CD14-positive monocyte (primary cell): ENCODE measurements around the gene EXOSC10. TPM values are rescaled to one million over a fixed set of nuclear protein-coding genes. Genes with fewer than 3 reads are reported as not detected.

ENCODE experiments used
- DNase-seq, 3 donors: peaks; one replicate each; pipeline ENCODE4 v3.0.0-alpha.2; 2011 to 2022
- H2AFZ ChIP-seq: 2 replicates; pipeline ENCODE4 v1.6.0; 2012; ENCODE audit warnings: mild to moderate bottlenecking, low read depth, low read length, inconsistent platforms; ENCODE audit not compliant: insufficient read depth, poor library complexity, severe bottlenecking
- H3K27ac ChIP-seq, 2 donors: 1 replicate in 1 of 2; 2 replicates in 1 of 2; pipeline ENCODE4 v1.5.1; 2012 to 2013; ENCODE audit warnings: low read length in 2 of 2, control low read depth in 1 of 2, inconsistent platforms in 1 of 2, low read depth in 1 of 2, mild to moderate bottlenecking in 1 of 2
- H3K27me3 ChIP-seq, 2 donors: one replicate each; pipeline versions ENCODE4 v1.6.0 to v1.6.1; 2011 to 2013; ENCODE audit warnings: low read length in 2 of 2; ENCODE audit not compliant: control insufficient read depth in 2 of 2, insufficient read depth in 2 of 2
- H3K36me3 ChIP-seq, 2 donors: replicated peaks in 1 of 2; 1 replicate in 1 of 2; 2 replicates in 1 of 2; pipeline versions ENCODE4 v1.5.1 to v1.6.1; 2012 to 2013; ENCODE audit warnings: low read length in 2 of 2, control low read depth in 1 of 2, inconsistent platforms in 1 of 2, mild to moderate bottlenecking in 1 of 2; ENCODE audit not compliant: insufficient read depth in 2 of 2, control insufficient read depth in 1 of 2
- H3K4me1 ChIP-seq, 2 donors: 1 replicate in 1 of 2; 2 replicates in 1 of 2; pipeline versions ENCODE4 v1.5.1 to v1.6.1; 2012 to 2013; ENCODE audit warnings: low read length in 2 of 2, control low read depth in 1 of 2, inconsistent platforms in 1 of 2, mild to moderate bottlenecking in 1 of 2, moderate library complexity in 1 of 2; ENCODE audit not compliant: insufficient read depth in 2 of 2, control insufficient read depth in 1 of 2
- H3K4me2 ChIP-seq: replicated peaks from 2 replicates; pipeline ENCODE3; 2012; ENCODE audit warnings: low read length, moderate library complexity, mild to moderate bottlenecking; ENCODE audit not compliant: poor library complexity, severe bottlenecking; ENCODE audit errors: extremely low read depth
- H3K4me3 ChIP-seq, 3 experiments: fragments of 200-600 bp in 1 of 3; sonication (generic) in 1 of 3; replicated peaks in 1 of 3; 1 replicate in 2 of 3; 2 replicates in 1 of 3; pipeline ENCODE4 v1.5.1; 2011 to 2013; ENCODE audit warnings: low read length in 3 of 3, mild to moderate bottlenecking in 3 of 3, control low read depth in 2 of 3, low read depth in 2 of 3, inconsistent platforms in 1 of 3, moderate library complexity in 1 of 3
- H3K79me2 ChIP-seq: 2 replicates; pipeline ENCODE4 v1.6.0; 2012; ENCODE audit warnings: mild to moderate bottlenecking, control low read depth, inconsistent platforms, low read length, moderate library complexity; ENCODE audit not compliant: insufficient read depth
- H3K9ac ChIP-seq: 2 replicates; pipeline ENCODE4 v1.6.0; 2017; ENCODE audit warnings: low read length, mild to moderate bottlenecking; ENCODE audit not compliant: insufficient read depth, poor library complexity, severe bottlenecking
- H3K9me3 ChIP-seq, 2 donors: replicated peaks in 1 of 2; 1 replicate in 1 of 2; 2 replicates in 1 of 2; pipeline versions ENCODE4 v1.5.1 to v1.6.1; 2012 to 2013; ENCODE audit warnings: low read length in 2 of 2, control low read depth in 1 of 2; ENCODE audit not compliant: control insufficient read depth in 1 of 2, insufficient read depth in 1 of 2
- H4K20me1 ChIP-seq: 2 replicates; pipeline ENCODE4 v1.6.0; 2012; ENCODE audit warnings: mild to moderate bottlenecking, low read length, control low read depth, moderate library complexity; ENCODE audit not compliant: insufficient read depth
- H3K27ac Mint-ChIP-seq, 7 donors: one replicate each; pipeline ENCODE4 v1.8.0; 2020; ENCODE audit warnings: mild to moderate bottlenecking in 7 of 7, mixed read lengths in 7 of 7, moderate library complexity in 6 of 7, inconsistent platforms in 2 of 7
- H3K27me3 Mint-ChIP-seq, 3 donors: one replicate each; pipeline ENCODE4 v1.8.0; 2021 to 2022; ENCODE audit warnings: low read depth in 3 of 3, mild to moderate bottlenecking in 3 of 3, mixed read lengths in 3 of 3, moderate library complexity in 3 of 3, inconsistent platforms in 1 of 3
- H3K36me3 Mint-ChIP-seq, 2 donors: one replicate each; pipeline ENCODE4 v1.8.0; 2020; ENCODE audit warnings: mixed read lengths in 2 of 2, inconsistent platforms in 1 of 2, mild to moderate bottlenecking in 1 of 2
- H3K4me1 Mint-ChIP-seq: one replicate; pipeline ENCODE4 v1.8.0; 2020; ENCODE audit warnings: mild to moderate bottlenecking, mixed read lengths
- H3K4me3 Mint-ChIP-seq, 2 donors: one replicate each; pipeline ENCODE4 v1.8.0; 2020; ENCODE audit warnings: mild to moderate bottlenecking in 2 of 2, mixed read lengths in 2 of 2, moderate library complexity in 1 of 2
- H3K9me3 Mint-ChIP-seq, 7 donors: one replicate each; pipeline ENCODE4 v1.8.0; 2020 to 2022; ENCODE audit warnings: mixed read lengths in 7 of 7, mild to moderate bottlenecking in 6 of 7, moderate library complexity in 6 of 7, inconsistent platforms in 2 of 7
- CTCF ChIP-seq: fragments of 200-600 bp; IDR thresholded peaks from one replicate; pipeline ENCODE4 v1.8.0; 2022; ENCODE audit warnings: antibody characterized with exemption, mild to moderate bottlenecking
- WGBS: methylation state at CpG from one replicate; pipeline ENCODE4 v1.1.5; 2013; ENCODE audit warnings: missing lambda C conversion rate; ENCODE audit not compliant: insufficient coverage; 5-methylcytosine and 5-hydroxymethylcytosine counted together
- intact Hi-C, 2 donors: fragments of 100-400 bp; cut with micrococcal nuclease; formaldehyde crosslinking; loops; one replicate each; pipeline versions ENCODE4 v1.15.0 to v1.15.1; 2023
- polyA plus RNA-seq, 3 donors: library from polyadenylated mRNA; depleted of rRNA in 1 of 3; unstranded in 2 of 3; stranded (reverse) in 1 of 3; fragments of 300-500 nt in 2 of 3; fragments of >200 nt in 1 of 3; fragmentation: Illumina TruSeq in 2 of 3; gene quantifications; 1 replicate in 2 of 3; 2 replicates in 1 of 3; pipeline ENCODE4 v1.2.3, GENCODE V29; 2012 to 2021

EXOSC10 gene
- polyA plus RNA-seq, 3 donors, result 24.0 to 66.3 (median 27.4) TPM

- H3K27ac ChIP-seq, result no peak overlapping the region
- H3K27me3 ChIP-seq, result no peaks in the 10 kb centered on the region
- no peaks in the 10 kb centered on the region for H4K20me1 ChIP-seq
- H3K9me3 ChIP-seq, result no peaks in the 10 kb centered on the region
- H3K4me3 Mint-ChIP-seq, result no peak overlapping the region
- H3K4me1 Mint-ChIP-seq, result peaks cover 27% of the 10 kb centered on the region
- H3K9me3 Mint-ChIP-seq, result peaks cover 0 to 6% (median 0%) of the 10 kb centered on the region in 7 donors
- DNase-seq, result no peak
- peaks cover 16 to 26% of the 10 kb centered on the region in 2 donors for H3K4me1 ChIP-seq
- intact Hi-C loops, result no loop called here
- H3K36me3 Mint-ChIP-seq, result peaks cover 20 to 40% of the 10 kb centered on the region in 2 donors
- no peak overlapping the region for H2AFZ ChIP-seq
- no peak overlapping the region for H3K27ac Mint-ChIP-seq
- H3K4me2 ChIP-seq, result no peak overlapping the region
- H3K9ac ChIP-seq, result no peak overlapping the region
- peaks cover 0 to 6% (median 5%) of the 10 kb centered on the region in 3 donors for H3K27me3 Mint-ChIP-seq
- H3K4me3 ChIP-seq, result no peak overlapping the region
- TF ChIP-seq CTCF, result no peak
- H3K36me3 ChIP-seq, result peaks cover 12 to 32% of the 10 kb centered on the region in 2 donors
- WGBS, result 96% methylated on average over 7 of the region's 7 CpGs
- peaks cover 8% of the 10 kb centered on the region for H3K79me2 ChIP-seq
Measured at GRCh38 chr1:11054181-11054580, 45.5 kb downstream of the EXOSC10 start.

GRCh38 chr1:11053758-11054137 is 45.9 kb downstream of the EXOSC10 start:
- WGBS, result 67% methylated on average over 4 of the region's 10 CpGs
- intact Hi-C loops, result no loop called here
- H3K4me2 ChIP-seq, result no peak overlapping the region

More at GRCh38 chr1:11053758-11054137, 45.9 kb downstream of the EXOSC10 start:
- no peak for DNase-seq
- H2AFZ ChIP-seq, result no peak overlapping the region
- no peak overlapping the region for H3K4me3 Mint-ChIP-seq
- H3K27me3 ChIP-seq, result no peaks in the 10 kb centered on the region
- peaks cover 20 to 40% of the 10 kb centered on the region in 2 donors for H3K36me3 Mint-ChIP-seq
- no peaks in the 10 kb centered on the region for H4K20me1 ChIP-seq
- TF ChIP-seq CTCF, result no peak
- H3K27ac ChIP-seq, result no peak overlapping the region
- no peak overlapping the region for H3K27ac Mint-ChIP-seq
- no peaks in the 10 kb centered on the region for H3K9me3 ChIP-seq
- H3K27me3 Mint-ChIP-seq, result peaks cover 0 to 6% (median 5%) of the 10 kb centered on the region in 3 donors
- peaks cover 0 to 6% (median 0%) of the 10 kb centered on the region in 7 donors for H3K9me3 Mint-ChIP-seq
- peaks cover 4% of the 10 kb centered on the region for H3K79me2 ChIP-seq
- H3K4me1 Mint-ChIP-seq, result peaks cover 23% of the 10 kb centered on the region
- no peak overlapping the region for H3K4me3 ChIP-seq
- H3K36me3 ChIP-seq, result peaks cover 12 to 32% of the 10 kb centered on the region in 2 donors
- peaks cover 12 to 22% of the 10 kb centered on the region in 2 donors for H3K4me1 ChIP-seq
- H3K9ac ChIP-seq, result no peak overlapping the region
